ENCODE results near the gene TNFRSF9.

Gene TNFRSF9

DNA sequence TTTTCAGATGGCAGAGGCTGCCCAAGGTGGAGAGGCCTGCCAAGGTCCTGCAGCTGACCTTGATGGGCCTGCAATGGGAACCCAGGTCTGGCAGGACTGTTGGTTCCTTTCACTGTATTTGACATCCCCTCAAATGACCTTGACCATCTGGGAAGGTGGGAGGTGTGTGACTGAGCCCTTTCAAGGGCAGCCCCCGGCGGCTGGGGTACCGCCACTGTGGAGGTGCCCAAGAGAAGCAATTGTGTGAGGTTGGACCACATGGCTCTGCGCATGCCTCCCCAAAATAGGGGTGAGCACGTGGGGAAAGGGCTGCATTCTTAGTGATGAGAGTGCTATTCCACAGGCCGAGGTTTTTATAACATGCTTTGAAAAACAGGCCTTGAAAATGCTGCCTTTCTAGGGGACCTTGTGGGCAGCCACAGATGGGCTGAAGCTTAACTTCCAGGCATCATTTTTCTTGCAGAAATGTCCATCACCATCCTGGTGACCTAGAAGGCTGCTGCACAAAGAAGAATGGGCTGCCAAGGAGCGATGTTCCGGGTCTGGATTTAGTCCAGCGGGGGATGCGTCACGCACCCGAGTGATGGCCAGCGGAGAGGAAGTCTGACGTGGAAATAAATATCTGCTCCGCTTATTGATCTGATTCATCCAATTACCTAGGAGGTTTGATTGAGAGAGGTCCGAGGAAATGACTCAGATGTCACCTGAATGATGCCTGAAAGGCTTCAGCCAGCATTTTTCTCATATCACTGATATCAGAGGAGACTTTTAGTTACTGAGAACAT lies 71.3 kb downstream of the TNFRSF9 start:
- no peak for DNase-seq

DNA sequence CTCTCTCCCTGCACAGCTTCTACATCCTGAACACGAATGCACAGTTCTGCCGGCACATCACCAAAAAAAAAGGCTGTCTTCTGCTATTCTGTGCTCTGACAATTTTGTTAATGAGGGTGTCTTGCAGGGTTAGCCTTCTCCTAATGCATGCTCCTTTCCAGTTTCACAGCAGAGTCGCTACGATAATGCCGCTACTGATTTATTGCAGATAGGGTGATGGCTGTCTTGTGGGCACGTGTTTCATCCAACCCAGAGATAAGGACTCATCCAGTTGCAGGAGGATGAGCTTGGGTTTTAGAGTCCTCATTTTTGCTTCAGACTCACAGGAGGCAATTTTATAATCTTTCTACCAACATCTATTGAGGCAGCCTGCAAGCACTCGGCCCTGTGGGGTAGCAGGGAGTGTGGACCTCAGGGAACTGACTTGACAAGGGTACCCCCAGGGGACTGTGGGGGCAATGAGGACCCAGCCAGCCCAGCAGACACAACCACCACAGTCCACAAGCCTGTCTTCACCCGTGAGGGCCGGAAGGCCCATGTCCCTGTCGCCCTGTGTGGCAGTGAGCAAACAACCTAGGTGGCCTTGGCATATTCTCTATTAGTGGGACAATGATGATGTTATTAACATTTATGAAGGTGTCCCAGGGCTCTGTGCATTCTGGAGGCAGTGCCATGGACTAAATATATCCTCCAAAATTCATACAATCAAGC lies 72.4 kb downstream of the TNFRSF9 start:
- no peak for DNase-seq

- DNase-seq = no peak
Observed at GRCh38 chr1:7865978-7866377, 74.7 kb downstream of the TNFRSF9 start.
